ENCODE results near the gene FICD.
"Not testable (repeated sequence)": the region's sequence is repeated elsewhere in the genome, so short reads cannot be mapped to it uniquely, and the experiment has no call there.

FICD gene

GRCh38 chr12:108479364-108480070, 35.6 kb upstream of the FICD start:
- no peak for TF ChIP-seq SPI1 (IDR thresholded peaks at IDR 0.05; ENCODE audit: low read depth, low read length)
- TF ChIP-seq POU2F2 (IDR thresholded peaks at IDR 0.05; ENCODE audit: low read depth, low read length): no peak
- DNase-seq (ENCODE audit: insufficient read length, low spot score): no peak
- no peak for FAIRE-seq

GRCh38 chr12:108482717-108483212, 32.3 kb upstream of the FICD start:
- no peak for FAIRE-seq
- no peak for DNase-seq (ENCODE audit: insufficient read length, low spot score)
- TF ChIP-seq TAF1 (IDR thresholded peaks at IDR 0.05; ENCODE audit: low read depth, low read length) (no peak), POU2F2 (IDR thresholded peaks at IDR 0.05; ENCODE audit: low read depth, low read length) (no peak), POLR2AphosphoS5 (IDR thresholded peaks at IDR 0.05; ENCODE audit: low read depth, low read length) (no peak), SPI1 (IDR thresholded peaks at IDR 0.05; ENCODE audit: low read depth, low read length) (no peak)

- FAIRE-seq: no peak
Measured at GRCh38 chr12:108483213-108484059, 31.6 kb upstream of the FICD start.

GRCh38 chr12:108484431-108484830, 30.6 kb upstream of the FICD start:
- FAIRE-seq (no peak), DNase-seq (ENCODE audit: insufficient read length, low spot score) (no peak)
- TF ChIP-seq POU2F2 (IDR thresholded peaks at IDR 0.05; ENCODE audit: low read depth, low read length) (no peak), POLR2A (IDR thresholded peaks at IDR 0.05; ENCODE audit: low read depth, low read length) (no peak), TAF1 (IDR thresholded peaks at IDR 0.05; ENCODE audit: low read depth, low read length) (no peak), POLR2AphosphoS5 (IDR thresholded peaks at IDR 0.05; ENCODE audit: low read depth, low read length) (no peak), PAX5 (IDR thresholded peaks at IDR 0.05; ENCODE audit: insufficient read depth, low read length, severe bottlenecking) (no peak), SPI1 (IDR thresholded peaks at IDR 0.05; ENCODE audit: low read depth, low read length) (no peak)

More at GRCh38 chr12:108483213-108484059, 31.6 kb upstream of the FICD start:
- TF ChIP-seq POLR2AphosphoS5 (IDR thresholded peaks at IDR 0.05; ENCODE audit: low read depth, low read length): no peak
- no peak for TF ChIP-seq PAX5 (IDR thresholded peaks at IDR 0.05; ENCODE audit: insufficient read depth, low read length, severe bottlenecking)
- TF ChIP-seq TAF1 (IDR thresholded peaks at IDR 0.05; ENCODE audit: low read depth, low read length): no peak
- no peak for TF ChIP-seq SPI1 (IDR thresholded peaks at IDR 0.05; ENCODE audit: low read depth, low read length)
- no peak for TF ChIP-seq POU2F2 (IDR thresholded peaks at IDR 0.05; ENCODE audit: low read depth, low read length)
- TF ChIP-seq POLR2A (IDR thresholded peaks at IDR 0.05; ENCODE audit: low read depth, low read length): no peak
- no peak for DNase-seq (ENCODE audit: insufficient read length, low spot score)

GRCh38 chr12:108484845-108485244, 30.2 kb upstream of the FICD start:
- no peak for FAIRE-seq
- no peak for TF ChIP-seq POLR2AphosphoS5 (IDR thresholded peaks at IDR 0.05; ENCODE audit: low read depth, low read length)
- no peak for TF ChIP-seq POLR2A (IDR thresholded peaks at IDR 0.05; ENCODE audit: low read depth, low read length)
- TF ChIP-seq PAX5 (IDR thresholded peaks at IDR 0.05; ENCODE audit: insufficient read depth, low read length, severe bottlenecking): no peak
- TF ChIP-seq TAF1 (IDR thresholded peaks at IDR 0.05; ENCODE audit: low read depth, low read length): no peak
- no peak for TF ChIP-seq POU2F2 (IDR thresholded peaks at IDR 0.05; ENCODE audit: low read depth, low read length)
- no peak for TF ChIP-seq SPI1 (IDR thresholded peaks at IDR 0.05; ENCODE audit: low read depth, low read length)
- DNase-seq (ENCODE audit: insufficient read length, low spot score): no peak

- FAIRE-seq; DNase-seq (ENCODE audit: insufficient read length, low spot score): not testable (repeated sequence)
Measured at GRCh38 chr12:108485371-108485770, 29.7 kb upstream of the FICD start.

- DNase-seq (ENCODE audit: insufficient read length, low spot score); FAIRE-seq: not testable (repeated sequence)
Measured at GRCh38 chr12:108487029-108487428, 28.0 kb upstream of the FICD start.

- TF ChIP-seq POLR2A (IDR thresholded peaks at IDR 0.05; ENCODE audit: low read depth, low read length) (no peak), POU2F2 (IDR thresholded peaks at IDR 0.05; ENCODE audit: low read depth, low read length) (no peak), POLR2AphosphoS5 (IDR thresholded peaks at IDR 0.05; ENCODE audit: low read depth, low read length) (no peak), TAF1 (IDR thresholded peaks at IDR 0.05; ENCODE audit: low read depth, low read length) (no peak)
- FAIRE-seq: no peak
- DNase-seq (ENCODE audit: insufficient read length, low spot score): no peak
Measured at GRCh38 chr12:108491256-108491655, 23.8 kb upstream of the FICD start.

GRCh38 chr12:108495054-108495453, 20.0 kb upstream of the FICD start:
- DNase-seq (ENCODE audit: insufficient read length, low spot score): peak; percentile 41
- no peak for FAIRE-seq
- TF ChIP-seq TAF1 (IDR thresholded peaks at IDR 0.05; ENCODE audit: low read depth, low read length): no peak
- TF ChIP-seq SPI1 (IDR thresholded peaks at IDR 0.05; ENCODE audit: low read depth, low read length): no peak
- no peak for TF ChIP-seq POLR2A (IDR thresholded peaks at IDR 0.05; ENCODE audit: low read depth, low read length)
- TF ChIP-seq POLR2AphosphoS5 (IDR thresholded peaks at IDR 0.05; ENCODE audit: low read depth, low read length): no peak
- TF ChIP-seq POU2F2 (IDR thresholded peaks at IDR 0.05; ENCODE audit: low read depth, low read length): no peak
- no peak for TF ChIP-seq PAX5 (IDR thresholded peaks at IDR 0.05; ENCODE audit: insufficient read depth, low read length, severe bottlenecking)

- no peak for FAIRE-seq
- no peak for DNase-seq (ENCODE audit: insufficient read length, low spot score)
- no peak for TF ChIP-seq TAF1 (IDR thresholded peaks at IDR 0.05; ENCODE audit: low read depth, low read length)
- no peak for TF ChIP-seq SPI1 (IDR thresholded peaks at IDR 0.05; ENCODE audit: low read depth, low read length)
Measured at GRCh38 chr12:108495823-108496579, 19.1 kb upstream of the FICD start.
